ENCODE data around the gene ZNRF1. TPM values are rescaled to one million over a fixed set of nuclear protein-coding genes. Genes with fewer than 3 reads are reported as not detected.

ZNRF1 gene
- total and polyA plus RNA-seq, 2 of the 4 experiments (the other 2 are of a cell fraction): 8.2 to 20.7 TPM

DNA sequence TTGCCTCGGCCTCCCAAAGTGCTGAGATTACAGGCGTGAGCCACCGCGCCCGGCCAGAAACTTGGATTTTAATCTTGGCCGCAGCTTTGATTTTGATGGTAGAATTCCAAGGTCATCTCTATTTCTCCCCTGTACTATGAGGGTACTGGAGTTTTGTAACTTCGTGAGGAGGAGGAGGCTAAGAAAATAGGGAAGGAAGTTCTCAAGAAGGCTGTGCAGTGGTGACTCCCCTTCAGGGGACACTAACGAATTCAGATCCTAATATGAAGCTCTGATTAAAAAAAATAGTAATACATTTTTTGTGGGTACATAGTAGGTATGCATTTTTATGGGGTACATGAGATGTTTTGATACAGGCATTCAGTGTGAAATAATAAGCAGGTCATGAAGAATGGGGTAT, 61.9 kb downstream of the ZNRF1 start:
- Histone ChIP-seq H2BK15ac (ENCODE audit: low read depth, low read length) (no peak overlapping the region), H2AFZ (replicated peaks; ENCODE audit: low read length, poor library complexity) (no peak overlapping the region), H3K4me3 (ENCODE audit: insufficient read depth, low read depth, low read length) (no peak overlapping the region), H3K18ac (ENCODE audit: low read depth, low read length) (no peak overlapping the region), H3K79me1 (ENCODE audit: low read depth in 1 of 2, low read length in 2 of 2) (peaks cover 46 to 77% of the 10 kb centered on the region in 2 experiments), H3K4ac (ENCODE audit: low read depth, low read length) (no peak overlapping the region), H3K23ac (ENCODE audit: low read depth, low read length) (no peak overlapping the region), H3K4me2 (ENCODE audit: low read depth, low read length) (no peak overlapping the region), H3K36me3 (ENCODE audit: control insufficient read depth, insufficient read depth, low read length) (no peaks in the 10 kb centered on the region), H3K14ac (replicated peaks; ENCODE audit: low read depth, low read length) (no peak overlapping the region), H4K5ac (ENCODE audit: low read depth, low read length) (no peak overlapping the region), H3K56ac (ENCODE audit: extremely low read depth, insufficient read depth, low read length) (no peak overlapping the region), H3K9me1 (ENCODE audit: insufficient read depth, low read length) (0 out of 2 replicates have a peak, but pooled peaks cover 6% of the 10 kb centered on the region), H2BK20ac (ENCODE audit: low read depth, low read length) (no peak overlapping the region), H3K4me1 (ENCODE audit: control insufficient read depth, insufficient read depth, low read length) (peaks cover 13% of the 10 kb centered on the region), H4K8ac (ENCODE audit: low read depth in 2 of 2, low read length in 2 of 2) (no peak overlapping the region), H3K9me3 (ENCODE audit: control insufficient read depth, insufficient read depth, low read length) (peaks cover 3% of the 10 kb centered on the region; the same call in 1 of the 2 replicates), H4K20me1 (ENCODE audit: insufficient read depth, low read length) (peaks cover 35% of the 10 kb centered on the region), H3K27me3 (ENCODE audit: control insufficient read depth, insufficient read depth, low read length) (no peaks in the 10 kb centered on the region), H2BK5ac (ENCODE audit: low read depth, low read length, poor library complexity, severe bottlenecking) (no peak overlapping the region), H4K91ac (ENCODE audit: insufficient read depth, low read depth, low read length) (no peak overlapping the region), H2AK5ac (ENCODE audit: low read depth, low read length) (no peak overlapping the region), H2AK9ac (replicated peaks; ENCODE audit: low read depth, low read length, poor library complexity) (no peak overlapping the region), H3K27ac (ENCODE audit: insufficient read depth, low read length) (no peak overlapping the region), H2BK120ac (ENCODE audit: low read depth, low read length) (no peak overlapping the region), H3K9ac (ENCODE audit: low read depth, low read length) (no peak overlapping the region)
- dilution Hi-C loops (cut with HindIII; ENCODE audit: low sequenced_read_pairs, unreplicated experiment) (no loop called here), intact Hi-C loops (cut with micrococcal nuclease) (no loop called here), in situ Hi-C loops (cut with MboI; ENCODE audit: low sequenced_read_pairs) (no loop called here)
- ATAC-seq (ENCODE audit: low read depth) (no peak), DNase-seq (no peak)
- ChIA-PET CTCF (interaction anchor here (0.8 kb wide), 1 partner anchor 51 kb away, joined by 3 read pairs; no protein-coding TSS in a partner anchor), POLR2A (ENCODE audit: unreplicated experiment) (no interaction called here)
- no TSS peak for BruUV-seq (replicated peaks)
- WGBS, 2 experiments (ENCODE audit: extremely low coverage in 2 of 2, insufficient read length in 1 of 2): no CpG with 5 or more reads among the region's 8 CpGs
- TF ChIP-seq MXI1 (IDR thresholded peaks at IDR 0.05; ENCODE audit: borderline replicate concordance, low read depth, low read length): no peak
- no peak for TF ChIP-seq RCOR1 (IDR thresholded peaks at IDR 0.05; ENCODE audit: insufficient replicate concordance, low read length)
- no peak for TF ChIP-seq RAD21 (IDR thresholded peaks at IDR 0.05; ENCODE audit: low read length)
- TF ChIP-seq NFE2L2 (IDR thresholded peaks at IDR 0.05; ENCODE audit: low read depth, low read length): no peak
- TF ChIP-seq POLR2A (IDR thresholded peaks at IDR 0.05; ENCODE audit: low read depth, low read length): no peak
- TF ChIP-seq MAFK (IDR thresholded peaks at IDR 0.05; ENCODE audit: low read depth, low read length): no peak
- no peak for TF ChIP-seq MAZ (IDR thresholded peaks at IDR 0.05; ENCODE audit: borderline replicate concordance, low read depth, low read length)
- TF ChIP-seq, protein P1, sequence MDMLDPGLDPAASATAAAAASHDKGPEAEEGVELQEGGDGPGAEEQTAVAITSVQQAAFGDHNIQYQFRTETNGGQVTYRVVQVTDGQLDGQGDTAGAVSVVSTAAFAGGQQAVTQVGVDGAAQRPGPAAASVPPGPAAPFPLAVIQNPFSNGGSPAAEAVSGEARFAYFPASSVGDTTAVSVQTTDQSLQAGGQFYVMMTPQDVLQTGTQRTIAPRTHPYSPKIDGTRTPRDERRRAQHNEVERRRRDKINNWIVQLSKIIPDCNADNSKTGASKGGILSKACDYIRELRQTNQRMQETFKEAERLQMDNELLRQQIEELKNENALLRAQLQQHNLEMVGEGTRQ (IDR thresholded peaks at IDR 0.05; ENCODE audit: low read depth, low read length): no peak
- no peak for TF ChIP-seq RFX5 (IDR thresholded peaks at IDR 0.05; ENCODE audit: low read depth, low read length)
